Right atrium auricular region (tissue), 2 donors: Measurements from ENCODE around the gene CENPT. TPM values are rescaled to one million over a fixed set of nuclear protein-coding genes. Genes with fewer than 3 reads are reported as not detected.

Experiments
- DNase-seq: peaks from one replicate; pipeline ENCODE4 v3.0.0-alpha.2; 2019; ENCODE audit warnings: low spot score
- H3K27ac ChIP-seq, 2 donors: fragments of 200-600 bp; sonication (generic); 1 replicate in 1 of 2; 2 replicates in 1 of 2; pipeline ENCODE4 v1.5.1; 2016 to 2019
- H3K27me3 ChIP-seq, 2 donors: fragments of 200-600 bp; sonication (generic); one replicate each; pipeline versions ENCODE4 v1.5.1 to v1.6.0; 2017 to 2019
- H3K36me3 ChIP-seq: fragments of 200-600 bp; sonication (generic); one replicate; pipeline ENCODE4 v1.5.1; 2016
- H3K4me1 ChIP-seq, 2 donors: fragments of 200-600 bp; sonication (generic); one replicate each; pipeline versions ENCODE4 v1.5.1 to v1.6.0; 2017 to 2019
- H3K4me3 ChIP-seq, 2 donors: fragments of 200-600 bp; sonication (generic); 1 replicate in 1 of 2; 2 replicates in 1 of 2; pipeline ENCODE4 v1.5.1; 2017 to 2019; ENCODE audit warnings: mild to moderate bottlenecking in 1 of 2, moderate library complexity in 1 of 2
- H3K9me3 ChIP-seq, 2 donors: fragments of 200-600 bp; sonication (generic); one replicate each; pipeline ENCODE4 v1.5.1; 2019
- CTCF ChIP-seq, 2 donors: fragments of 200-600 bp; sonication (generic); IDR thresholded peaks; one replicate each; pipeline ENCODE4 v1.5.1; 2019; ENCODE audit warnings: antibody characterized with exemption in 2 of 2
- total RNA-seq, 2 donors: library from RNA; depleted of rRNA; stranded (reverse); fragments of >200 nt; gene quantifications; one replicate each; pipeline ENCODE4 v1.1.0, GENCODE V29; 2016

CENPT gene
- total RNA-seq, 2 donors from 2014 or later = 8.7 to 19.1 TPM

GRCh38 chr16:67825906-67826305, 21.6 kb downstream of the CENPT start:
- Histone ChIP-seq H3K4me3 (no peak overlapping the region), H3K27ac (no peak overlapping the region), H3K9me3 (no peaks in the 10 kb centered on the region), H3K27me3 (no peaks in the 10 kb centered on the region), H3K36me3 (peaks cover 32% of the 10 kb centered on the region), H3K4me1 (no peaks in the 10 kb centered on the region)
- DNase-seq = no peak
- no peak for TF ChIP-seq CTCF (IDR thresholded peaks at IDR 0.05)

GRCh38 chr16:67825119-67825518, 22.4 kb downstream of the CENPT start:
- no peak overlapping the region for H3K4me3 ChIP-seq
- no peaks in the 10 kb centered on the region for H3K27me3 ChIP-seq
- no peaks in the 10 kb centered on the region for H3K4me1 ChIP-seq
- no peaks in the 10 kb centered on the region for H3K9me3 ChIP-seq
- no peak for DNase-seq
- peaks cover 24% of the 10 kb centered on the region for H3K36me3 ChIP-seq
- no peak overlapping the region for H3K27ac ChIP-seq
- TF ChIP-seq CTCF (IDR thresholded peaks at IDR 0.05) = no peak

- Histone ChIP-seq H3K36me3 (no peaks in the 10 kb centered on the region), H3K4me1 (no peaks in the 10 kb centered on the region), H3K4me3 (no peak overlapping the region), H3K27ac (no peak overlapping the region), H3K9me3 (no peaks in the 10 kb centered on the region), H3K27me3 (no peaks in the 10 kb centered on the region)
- no peak for TF ChIP-seq CTCF (IDR thresholded peaks at IDR 0.05)
- no peak for DNase-seq
These were observed 25.0 kb downstream of the CENPT start for GRCh38 chr16:67822511-67822910.

- Histone ChIP-seq H3K9me3 (no peaks in the 10 kb centered on the region), H3K4me3 (no peak overlapping the region), H3K27ac (no peak overlapping the region), H3K4me1 (no peaks in the 10 kb centered on the region), H3K36me3 (no peaks in the 10 kb centered on the region), H3K27me3 (no peaks in the 10 kb centered on the region)
- no peak for DNase-seq
- no peak for TF ChIP-seq CTCF (IDR thresholded peaks at IDR 0.05)
These were observed 26.8 kb downstream of the CENPT start for GRCh38 chr16:67820608-67821259.

GRCh38 chr16:67814567-67814966, 32.9 kb downstream of the CENPT start:
- H3K4me3 ChIP-seq = no peak overlapping the region
- no peaks in the 10 kb centered on the region for H3K4me1 ChIP-seq
- no peak for TF ChIP-seq CTCF (IDR thresholded peaks at IDR 0.05)
- no peaks in the 10 kb centered on the region for H3K9me3 ChIP-seq
- no peak for DNase-seq
- H3K36me3 ChIP-seq = no peaks in the 10 kb centered on the region
- no peaks in the 10 kb centered on the region for H3K27me3 ChIP-seq
- H3K27ac ChIP-seq = no peak overlapping the region

- Histone ChIP-seq H3K27ac (no peak overlapping the region), H3K9me3 (no peaks in the 10 kb centered on the region), H3K27me3 (no peaks in the 10 kb centered on the region), H3K4me1 (peaks cover 0 to 5% of the 10 kb centered on the region in 2 donors), H3K36me3 (no peaks in the 10 kb centered on the region), H3K4me3 (no peak overlapping the region)
- no peak for TF ChIP-seq CTCF (IDR thresholded peaks at IDR 0.05)
- no peak for DNase-seq
These were observed 35.6 kb downstream of the CENPT start for GRCh38 chr16:67811899-67812298.
